ENCODE data around the gene ABCB7. TPM values are rescaled to one million over a fixed set of nuclear protein-coding genes. Genes with fewer than 3 reads are reported as not detected.
A peak's percentile ranks its signal among the peaks of the same experiment; 100 is the strongest.
"Not testable (repeated sequence)": the region's sequence is repeated elsewhere in the genome, so short reads cannot be mapped to it uniquely, and the experiment has no call there.

The ABCB7 gene
- total RNA-seq (2014; rRNA removed; shearing (Covaris generic)) = 44.2 and 52.3 TPM in 2 replicates

- peak within 1 kb of the TSS; percentile 92 for H3K4me3 ChIP-seq
- peaks cover 6% of the 10 kb centered on the region; the same call in 1 of the 2 replicates for H3K4me1 ChIP-seq
- H3K27ac ChIP-seq = peak within 1 kb of the TSS; percentile 84
- DNase-seq = peak; percentile 74 to 87
- H3K9me3 ChIP-seq (replicated peaks) = no peaks in the 10 kb centered on the region
- H3K36me3 ChIP-seq = no peaks in the 10 kb centered on the region
- H3K27me3 ChIP-seq = no peaks in the 10 kb centered on the region
Measured at GRCh38 chrX:75155827-75156525, at the start of gene ABCB7. Gene ABCB7 (minus strand): TSS chrX:75156283. CDS start chrX:75156272, 11 bp downstream.

DNA sequence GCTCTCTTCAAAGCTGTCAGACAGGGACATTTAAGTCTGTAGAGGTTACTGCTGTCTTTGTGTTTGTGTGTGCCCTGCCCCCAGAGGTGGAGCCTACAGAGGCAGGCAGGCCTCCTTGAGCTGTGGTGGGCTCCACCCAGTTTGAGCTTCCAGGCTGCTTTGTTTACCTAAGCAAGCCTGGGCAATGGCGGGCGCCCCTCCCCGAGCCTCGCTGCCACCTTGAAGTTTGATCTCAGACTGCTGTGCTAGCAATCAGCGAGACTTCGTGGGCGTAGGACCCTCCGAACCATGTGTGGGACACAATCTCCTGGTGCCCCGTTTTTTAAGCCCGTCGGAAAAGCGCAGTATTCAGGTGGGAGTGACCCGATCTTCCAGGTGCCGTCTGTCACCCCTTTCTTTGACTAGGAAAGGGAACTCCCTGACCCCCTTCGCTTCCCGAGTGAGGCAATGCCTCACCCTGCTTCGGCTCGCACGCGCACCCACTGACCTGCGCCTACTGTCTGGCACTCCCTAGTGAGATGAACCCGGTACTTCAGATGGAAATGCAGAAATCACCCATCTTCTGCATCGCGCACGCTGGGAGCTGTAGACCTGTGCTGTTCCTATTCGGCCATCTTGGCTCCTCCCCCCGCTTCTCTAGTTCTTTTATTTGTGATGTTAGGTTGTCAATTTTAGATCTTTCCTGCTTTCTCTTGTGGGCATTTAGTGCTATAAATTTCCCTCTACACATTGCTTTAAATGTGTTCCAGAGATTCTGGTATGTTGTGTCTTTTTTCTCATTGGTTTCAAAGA, 32.5 kb upstream of the ABCB7 start:
- not testable (repeated sequence) for H3K4me3 ChIP-seq; H3K9me3 ChIP-seq (replicated peaks); H3K36me3 ChIP-seq; H3K27ac ChIP-seq; DNase-seq; H3K4me1 ChIP-seq; H3K27me3 ChIP-seq

DNA sequence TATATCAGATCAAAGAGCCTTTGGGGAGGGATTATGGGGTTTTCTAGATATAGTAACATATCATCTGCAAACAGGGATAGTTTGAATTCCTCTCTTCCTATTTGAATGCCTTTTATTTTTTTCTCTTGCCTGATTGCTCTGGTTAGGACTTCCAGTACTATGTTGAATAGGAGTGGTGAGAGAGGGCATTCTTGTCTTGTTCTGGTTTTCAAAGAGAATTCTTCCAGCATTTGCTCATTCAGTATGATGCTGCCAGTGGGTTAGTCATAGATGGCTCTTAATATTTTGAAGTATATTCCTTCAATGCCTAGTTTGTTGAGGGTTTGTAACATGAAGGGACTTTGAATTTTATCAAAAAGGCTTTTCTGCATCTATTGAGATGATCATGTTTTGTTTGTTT, 25.6 kb upstream of the ABCB7 start:
- no peaks in the 10 kb centered on the region for H3K36me3 ChIP-seq
- H3K4me3 ChIP-seq = no peak overlapping the region
- no peak overlapping the region for H3K27ac ChIP-seq
- 0 out of 2 replicates have a peak, but pooled peaks cover 5% of the 10 kb centered on the region for H3K4me1 ChIP-seq
- DNase-seq = no peak
- no peaks in the 10 kb centered on the region for H3K27me3 ChIP-seq
- H3K9me3 ChIP-seq (replicated peaks) = no peaks in the 10 kb centered on the region

- not testable (repeated sequence) for H3K27ac ChIP-seq; H3K27me3 ChIP-seq; H3K4me3 ChIP-seq; H3K4me1 ChIP-seq; H3K9me3 ChIP-seq (replicated peaks); H3K36me3 ChIP-seq; DNase-seq
Measured at GRCh38 chrX:75179536-75180293, 23.6 kb upstream of the ABCB7 start.

- DNase-seq; H3K27me3 ChIP-seq; H3K36me3 ChIP-seq; H3K9me3 ChIP-seq (replicated peaks); H3K4me3 ChIP-seq; H3K4me1 ChIP-seq; H3K27ac ChIP-seq: not testable (repeated sequence)
Measured at GRCh38 chrX:75172257-75172890, 16.3 kb upstream of the ABCB7 start.

GRCh38 chrX:75158054-75158453, 2.0 kb upstream of the ABCB7 start:
- Histone ChIP-seq H3K9me3 (replicated peaks) (no peaks in the 10 kb centered on the region), H3K4me3 (no peak overlapping the region), H3K4me1 (peaks cover 6% of the 10 kb centered on the region; the same call in 1 of the 2 replicates), H3K27ac (no peak overlapping the region), H3K36me3 (no peaks in the 10 kb centered on the region), H3K27me3 (no peaks in the 10 kb centered on the region)
- no peak for DNase-seq

DNA sequence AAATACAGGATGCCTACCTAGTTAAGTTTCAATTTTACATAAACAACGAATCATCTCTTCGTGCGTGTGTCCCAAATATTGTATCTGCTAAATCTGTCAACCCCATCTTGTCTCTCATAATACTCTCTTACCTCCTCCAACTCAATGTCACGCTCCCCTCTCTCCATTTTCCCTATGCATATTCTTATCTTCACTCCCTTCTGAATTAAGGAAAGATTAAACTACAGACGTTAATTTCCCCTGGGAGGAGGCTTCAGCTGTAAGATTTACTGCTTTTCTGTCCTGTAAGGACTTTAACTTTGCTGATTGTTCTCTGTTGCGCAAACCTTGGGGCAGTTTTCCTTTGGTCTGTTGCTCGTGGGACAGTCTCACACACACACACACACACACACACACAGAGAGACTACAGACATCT, 455 bp upstream of the ABCB7 start:
- H3K4me3 ChIP-seq = peak overlapping the region; percentile 92
- H3K27me3 ChIP-seq = no peaks in the 10 kb centered on the region
- peaks cover 6% of the 10 kb centered on the region; the same call in 1 of the 2 replicates for H3K4me1 ChIP-seq
- DNase-seq = peak; percentile 11 to 36
- H3K9me3 ChIP-seq (replicated peaks) = no peaks in the 10 kb centered on the region
- no peaks in the 10 kb centered on the region for H3K36me3 ChIP-seq
- peak overlapping the region; percentile 84 for H3K27ac ChIP-seq

- no peaks in the 10 kb centered on the region for H3K27me3 ChIP-seq
- H3K9me3 ChIP-seq (replicated peaks) = no peaks in the 10 kb centered on the region
- peak overlapping the region; percentile 92 for H3K4me3 ChIP-seq
- peaks cover 6% of the 10 kb centered on the region; the same call in 1 of the 2 replicates for H3K4me1 ChIP-seq
- H3K27ac ChIP-seq = peak overlapping the region; percentile 84
- H3K36me3 ChIP-seq = no peaks in the 10 kb centered on the region
- DNase-seq = peak in 1 of 2 experiments; percentile 25
Measured at GRCh38 chrX:75155447-75155826, 646 bp downstream of the ABCB7 start.

DNA sequence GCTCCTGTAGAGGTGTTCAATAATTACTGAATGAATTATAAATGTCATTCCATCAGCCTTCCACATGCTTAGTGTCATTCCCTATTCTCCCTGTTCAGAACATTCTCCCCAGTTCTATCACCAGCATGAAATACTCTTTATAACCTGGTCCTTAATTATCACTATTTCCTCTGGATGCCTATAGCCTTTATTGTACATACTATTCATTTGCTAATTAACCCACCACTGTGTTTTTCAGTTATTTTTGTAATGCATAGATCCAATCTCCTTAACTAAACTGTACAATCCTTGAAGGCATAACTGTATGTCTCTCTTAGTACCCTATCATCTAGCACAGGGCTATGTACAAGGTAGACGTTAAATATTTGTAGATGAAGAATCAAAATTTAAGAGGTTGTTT, 1.2 kb downstream of the ABCB7 start:
- Histone ChIP-seq H3K4me3 (peak overlapping the region; percentile 92), H3K36me3 (no peaks in the 10 kb centered on the region), H3K27me3 (no peaks in the 10 kb centered on the region), H3K27ac (no peak overlapping the region), H3K4me1 (peaks cover 6% of the 10 kb centered on the region; the same call in 1 of the 2 replicates), H3K9me3 (replicated peaks) (no peaks in the 10 kb centered on the region)
- no peak for DNase-seq

DNA sequence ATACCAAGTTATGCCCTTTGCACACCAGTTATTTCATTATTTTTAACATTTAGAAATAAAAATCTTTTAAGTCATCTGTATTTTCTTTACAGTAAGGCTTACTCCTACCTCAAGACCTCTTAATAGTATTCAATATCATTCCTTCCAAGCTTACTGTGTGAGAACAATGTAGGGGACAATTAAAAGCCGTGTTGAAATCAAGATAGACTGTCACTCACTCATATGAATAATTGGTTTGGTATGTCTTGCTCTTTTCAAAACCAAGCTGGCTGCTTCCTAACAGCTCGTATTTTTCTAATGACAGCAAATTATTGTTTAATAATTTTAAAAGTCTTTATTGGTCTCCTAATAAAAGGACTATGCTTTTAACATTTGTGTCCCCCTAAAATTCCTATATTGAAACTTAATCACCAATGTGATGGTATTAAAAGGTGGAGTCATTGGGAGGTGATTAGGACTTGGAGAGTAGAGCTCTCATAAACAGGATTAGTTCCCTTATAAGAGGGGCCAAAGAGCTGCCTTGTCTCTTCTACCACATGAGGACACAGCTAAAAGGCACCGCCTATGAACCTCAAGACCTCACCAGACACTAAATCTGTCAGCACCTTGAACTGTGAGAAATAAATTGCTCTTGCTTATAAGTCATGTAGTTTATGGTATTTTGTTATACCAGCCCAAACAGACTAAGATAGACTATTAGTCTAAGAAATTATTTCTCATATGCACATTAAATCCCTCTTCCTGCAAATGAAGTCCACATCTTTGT, 4.1 kb downstream of the ABCB7 start:
- Histone ChIP-seq H3K4me1 (peaks cover 6% of the 10 kb centered on the region; the same call in 1 of the 2 replicates), H3K36me3 (peaks cover 3% of the 10 kb centered on the region; the same call in 1 of the 2 replicates), H3K9me3 (replicated peaks) (no peaks in the 10 kb centered on the region), H3K27me3 (no peaks in the 10 kb centered on the region), H3K27ac (no peak overlapping the region), H3K4me3 (no peak overlapping the region)
- no peak for DNase-seq

DNA sequence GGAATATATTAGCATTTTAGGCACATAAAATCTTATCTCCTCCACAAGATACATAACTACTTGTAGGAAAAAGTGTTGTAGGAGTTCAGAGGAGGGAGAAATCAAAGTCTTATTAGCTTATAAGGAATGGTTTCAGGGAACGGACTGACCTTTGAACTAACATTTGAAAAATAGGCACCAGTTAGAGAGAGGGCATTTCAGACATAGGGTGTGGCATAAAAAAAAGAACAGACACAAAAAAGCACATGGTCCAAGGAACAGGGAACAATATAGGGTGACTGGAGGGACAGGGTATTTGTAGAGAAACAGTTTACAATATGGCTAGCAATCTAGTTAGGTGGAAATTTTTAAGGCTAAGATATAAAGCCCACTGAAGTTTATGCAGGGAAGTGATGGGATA, 6.4 kb downstream of the ABCB7 start:
- Histone ChIP-seq H3K4me3 (no peak overlapping the region), H3K4me1 (no peaks in the 10 kb centered on the region), H3K36me3 (peaks cover 5% of the 10 kb centered on the region)

GRCh38 chrX:75132672-75133071, 23.4 kb downstream of the ABCB7 start:
- H3K36me3 ChIP-seq = no peaks in the 10 kb centered on the region; the same call in 1 of the 2 replicates
- DNase-seq = no peak
- no peak overlapping the region for H3K27ac ChIP-seq
- H3K4me3 ChIP-seq = no peak overlapping the region
- H3K9me3 ChIP-seq (replicated peaks) = peaks cover 3% of the 10 kb centered on the region; the same call in 1 of the 2 replicates
- H3K4me1 ChIP-seq = peaks cover 2% of the 10 kb centered on the region
- H3K27me3 ChIP-seq = no peaks in the 10 kb centered on the region

More for the DNA sequence above, 6.4 kb downstream of the ABCB7 start:
- Histone ChIP-seq H3K27ac (no peak overlapping the region), H3K27me3 (no peaks in the 10 kb centered on the region), H3K9me3 (replicated peaks) (no peaks in the 10 kb centered on the region)
- DNase-seq = no peak

DNA sequence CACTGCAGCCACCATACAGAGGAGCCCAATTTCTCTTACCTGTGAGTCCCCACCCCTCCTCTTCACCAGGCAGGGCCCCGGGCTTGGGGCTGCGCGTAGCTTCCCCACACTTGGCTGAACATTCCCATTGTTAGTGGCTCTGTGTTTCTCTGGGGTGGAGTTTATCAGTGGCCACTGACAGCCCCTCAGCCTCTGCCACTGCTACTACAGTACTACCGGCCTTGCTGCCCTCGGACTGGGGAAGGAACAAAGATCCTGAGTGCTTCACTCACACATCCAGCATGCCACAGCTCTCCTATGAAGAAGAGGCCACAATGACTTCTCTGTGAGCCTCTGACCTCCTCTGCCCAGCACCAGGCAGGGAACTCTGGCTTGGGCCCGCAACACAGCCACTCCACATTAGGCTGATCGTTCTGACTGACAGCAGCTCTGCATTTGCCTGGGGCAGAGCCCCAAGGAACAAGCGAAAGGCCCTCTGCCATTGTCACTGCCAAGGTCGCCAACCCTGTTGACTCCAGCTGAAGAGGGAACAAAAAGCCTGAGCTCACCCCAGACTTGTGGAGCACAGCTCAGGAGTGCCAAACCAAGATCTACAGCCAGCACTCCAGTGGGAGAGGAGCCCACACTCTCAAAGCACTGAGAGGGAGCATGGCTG, 24.0 kb downstream of the ABCB7 start:
- Histone ChIP-seq H3K27me3 (no peaks in the 10 kb centered on the region), H3K9me3 (replicated peaks) (peaks cover 3% of the 10 kb centered on the region; the same call in 1 of the 2 replicates), H3K4me3 (no peak overlapping the region), H3K4me1 (peaks cover 2% of the 10 kb centered on the region), H3K36me3 (no peaks in the 10 kb centered on the region; the same call in 1 of the 2 replicates), H3K27ac (no peak overlapping the region)
- no peak for DNase-seq

Measured in SJCRH30 (cell line).